Adipocyte (in vitro differentiated cells): ENCODE results near the gene PTRH1.

ENCODE experiments used
- DNase-seq: peaks from one replicate; pipeline ENCODE4 v3.0.0-alpha.2; 2015; ENCODE audit warnings: low read depth
- H3K27me3 ChIP-seq: replicated peaks from 2 replicates; pipeline ENCODE4 v1.7.0; 2013; ENCODE audit warnings: mild to moderate bottlenecking, low read length, moderate library complexity; ENCODE audit not compliant: control insufficient read depth, insufficient read depth
- H3K36me3 ChIP-seq: 2 replicates; pipeline ENCODE4 v1.7.0; 2013; ENCODE audit warnings: low read length, mild to moderate bottlenecking, moderate library complexity; ENCODE audit not compliant: control insufficient read depth, insufficient read depth, severe bottlenecking
- H3K4me1 ChIP-seq: 2 replicates; pipeline ENCODE4 v1.7.0; 2013; ENCODE audit warnings: mild to moderate bottlenecking, low read length, moderate library complexity; ENCODE audit not compliant: control insufficient read depth, insufficient read depth
- H3K4me3 ChIP-seq: 2 replicates; pipeline ENCODE4 v1.7.0; 2013; ENCODE audit warnings: mild to moderate bottlenecking, low read length, moderate library complexity
- H3K9ac ChIP-seq: 2 replicates; pipeline ENCODE4 v1.7.0; 2013; ENCODE audit warnings: mild to moderate bottlenecking, low read length, moderate library complexity
- H3K9me3 ChIP-seq: 2 replicates; pipeline ENCODE4 v1.7.0; 2013; ENCODE audit warnings: mild to moderate bottlenecking, low read length, moderate library complexity; ENCODE audit not compliant: control insufficient read depth

The PTRH1 gene

GRCh38 chr9:127724012-127724411 lies 8.5 kb upstream of the PTRH1 start:
- Histone ChIP-seq H3K36me3 (no peaks in the 10 kb centered on the region), H3K9ac (no peak overlapping the region), H3K4me1 (peaks cover 18% of the 10 kb centered on the region), H3K27me3 (no peaks in the 10 kb centered on the region), H3K4me3 (no peak overlapping the region), H3K9me3 (no peaks in the 10 kb centered on the region)
- DNase-seq: no peak

GRCh38 chr9:127723444-127723843 lies 8.0 kb upstream of the PTRH1 start:
- Histone ChIP-seq H3K9me3 (no peaks in the 10 kb centered on the region), H3K27me3 (no peaks in the 10 kb centered on the region), H3K36me3 (no peaks in the 10 kb centered on the region), H3K9ac (no peak overlapping the region), H3K4me1 (peaks cover 18% of the 10 kb centered on the region), H3K4me3 (no peak overlapping the region)
- peak; percentile 21 for DNase-seq

- no peaks in the 10 kb centered on the region for H3K9me3 ChIP-seq
- H3K4me3 ChIP-seq: no peak overlapping the region
- DNase-seq: no peak
- H3K9ac ChIP-seq: no peak overlapping the region
- H3K36me3 ChIP-seq: no peaks in the 10 kb centered on the region
- H3K4me1 ChIP-seq: peaks cover 18% of the 10 kb centered on the region
- no peaks in the 10 kb centered on the region for H3K27me3 ChIP-seq
Measured at GRCh38 chr9:127723013-127723412, 7.5 kb upstream of the PTRH1 start.

GRCh38 chr9:127722055-127722745 lies 6.7 kb upstream of the PTRH1 start:
- DNase-seq: no peak
- peaks cover 21% of the 10 kb centered on the region for H3K4me1 ChIP-seq
- no peaks in the 10 kb centered on the region for H3K9me3 ChIP-seq
- no peaks in the 10 kb centered on the region for H3K27me3 ChIP-seq
- H3K4me3 ChIP-seq: no peak overlapping the region
- no peak overlapping the region for H3K9ac ChIP-seq
- H3K36me3 ChIP-seq: no peaks in the 10 kb centered on the region

GRCh38 chr9:127721391-127721821 lies 5.9 kb upstream of the PTRH1 start:
- Histone ChIP-seq H3K27me3 (no peaks in the 10 kb centered on the region), H3K4me1 (peaks cover 21% of the 10 kb centered on the region), H3K9ac (no peak overlapping the region), H3K4me3 (no peak overlapping the region), H3K9me3 (no peaks in the 10 kb centered on the region), H3K36me3 (no peaks in the 10 kb centered on the region)
- no peak for DNase-seq

GRCh38 chr9:127720865-127721227 lies 5.4 kb upstream of the PTRH1 start:
- peaks cover 27% of the 10 kb centered on the region for H3K4me1 ChIP-seq
- DNase-seq: no peak
- no peak overlapping the region for H3K9ac ChIP-seq
- H3K9me3 ChIP-seq: no peaks in the 10 kb centered on the region
- H3K4me3 ChIP-seq: no peak overlapping the region
- no peaks in the 10 kb centered on the region for H3K27me3 ChIP-seq
- H3K36me3 ChIP-seq: no peaks in the 10 kb centered on the region

- no peaks in the 10 kb centered on the region for H3K9me3 ChIP-seq
- no peak overlapping the region for H3K4me3 ChIP-seq
- no peak overlapping the region for H3K9ac ChIP-seq
- H3K4me1 ChIP-seq: peaks cover 27% of the 10 kb centered on the region
- no peaks in the 10 kb centered on the region for H3K36me3 ChIP-seq
- H3K27me3 ChIP-seq: no peaks in the 10 kb centered on the region
- DNase-seq: no peak
Measured at GRCh38 chr9:127720031-127720864, 4.8 kb upstream of the PTRH1 start.

GRCh38 chr9:127717766-127718165 lies 2.3 kb upstream of the PTRH1 start:
- no peak for DNase-seq
- H3K27me3 ChIP-seq: no peaks in the 10 kb centered on the region
- no peaks in the 10 kb centered on the region for H3K36me3 ChIP-seq
- peaks cover 16% of the 10 kb centered on the region for H3K4me1 ChIP-seq
- H3K9ac ChIP-seq: no peak overlapping the region
- H3K4me3 ChIP-seq: no peak overlapping the region
- H3K9me3 ChIP-seq: no peaks in the 10 kb centered on the region

- Histone ChIP-seq H3K27me3 (no peaks in the 10 kb centered on the region), H3K36me3 (no peaks in the 10 kb centered on the region), H3K9me3 (no peaks in the 10 kb centered on the region), H3K4me3 (peak overlapping the region; percentile 90), H3K4me1 (peaks cover 16% of the 10 kb centered on the region), H3K9ac (peak overlapping the region; percentile 88)
- DNase-seq: no peak
Measured at GRCh38 chr9:127716412-127716811, 949 bp upstream of the PTRH1 start.

GRCh38 chr9:127714951-127715469 lies 453 bp downstream of the PTRH1 start:
- H3K27me3 ChIP-seq: no peaks in the 10 kb centered on the region
- H3K9ac ChIP-seq: peak overlapping the region; percentile 88
- H3K9me3 ChIP-seq: no peaks in the 10 kb centered on the region
- H3K4me1 ChIP-seq: peaks cover 16% of the 10 kb centered on the region
- peak; percentile 67 for DNase-seq
- no peaks in the 10 kb centered on the region for H3K36me3 ChIP-seq
- peak overlapping the region; percentile 90 for H3K4me3 ChIP-seq

- DNase-seq: peak; percentile 4
- H3K4me3 ChIP-seq: peak overlapping the region; percentile 90
- peaks cover 16% of the 10 kb centered on the region for H3K4me1 ChIP-seq
- H3K9me3 ChIP-seq: no peaks in the 10 kb centered on the region
- H3K36me3 ChIP-seq: no peaks in the 10 kb centered on the region
- H3K9ac ChIP-seq: peak overlapping the region; percentile 47
- no peaks in the 10 kb centered on the region for H3K27me3 ChIP-seq
Measured at GRCh38 chr9:127714020-127714750, 1.3 kb downstream of the PTRH1 start.
